Activated CD4-positive, alpha-beta T cell treated with anti-CD3 and anti-CD28 coated beads, Interleukin-2, amount 50 U/mL, for 16 hours (primary cell): ENCODE results near the gene HSP90AA1.
"Not testable (repeated sequence)": the region's sequence is repeated elsewhere in the genome, so short reads cannot be mapped to it uniquely, and the experiment has no call there.

Source experiments
- DNase-seq: peaks from one replicate; pipeline ENCODE4 v3.0.0-alpha.2; 2020

HSP90AA1 gene

GRCh38 chr14:102092806-102093205, 6.0 kb upstream of the HSP90AA1 start:
- no peak for DNase-seq

GRCh38 chr14:102090713-102091112, 3.9 kb upstream of the HSP90AA1 start:
- no peak for DNase-seq

GRCh38 chr14:102089621-102090343, 2.9 kb upstream of the HSP90AA1 start:
- no peak for DNase-seq

GRCh38 chr14:102088012-102088792, 1.4 kb upstream of the HSP90AA1 start:
- DNase-seq: peak; percentile 70

- DNase-seq: no peak
These were observed 843 bp upstream of the HSP90AA1 start for GRCh38 chr14:102087762-102088011.

GRCh38 chr14:102086709-102086971, 204 bp downstream of the HSP90AA1 start:
- DNase-seq: no peak

- peak; percentile 64 for DNase-seq
These were observed 716 bp downstream of the HSP90AA1 start for GRCh38 chr14:102085948-102086708.

GRCh38 chr14:102085488-102085887, 1.4 kb downstream of the HSP90AA1 start:
- no peak for DNase-seq

- no peak for DNase-seq
These were observed 1.9 kb downstream of the HSP90AA1 start for GRCh38 chr14:102084931-102085330.

- DNase-seq: not testable (repeated sequence)
These were observed 2.3 kb downstream of the HSP90AA1 start for GRCh38 chr14:102084522-102084921.

GRCh38 chr14:102081231-102082080, 5.4 kb downstream of the HSP90AA1 start:
- DNase-seq: no peak

GRCh38 chr14:102080183-102081080, 6.4 kb downstream of the HSP90AA1 start:
- no peak for DNase-seq

GRCh38 chr14:102079700-102079979, 7.2 kb downstream of the HSP90AA1 start:
- DNase-seq: no peak

GRCh38 chr14:102078831-102079699, 7.8 kb downstream of the HSP90AA1 start:
- DNase-seq: no peak

GRCh38 chr14:102078361-102078791, 8.5 kb downstream of the HSP90AA1 start:
- DNase-seq: not testable (repeated sequence)

- no peak for DNase-seq
These were observed 9.5 kb downstream of the HSP90AA1 start for GRCh38 chr14:102077382-102077709.

- DNase-seq: no peak
These were observed 11.7 kb downstream of the HSP90AA1 start for GRCh38 chr14:102075155-102075554.

- no peak for DNase-seq
These were observed 12.4 kb downstream of the HSP90AA1 start for GRCh38 chr14:102074415-102074964.

- no peak for DNase-seq
These were observed 15.4 kb downstream of the HSP90AA1 start for GRCh38 chr14:102071283-102071998.

- no peak for DNase-seq
These were observed 20.8 kb downstream of the HSP90AA1 start for GRCh38 chr14:102066041-102066451.
